Adrenal gland (tissue), 12 donors: ENCODE data around the gene CEP112. TPM values are rescaled to one million over a fixed set of nuclear protein-coding genes. Genes with fewer than 3 reads are reported as not detected.

Experiments
- DNase-seq, 7 donors: peaks; one replicate each; pipeline ENCODE4 v3.0.0-alpha.2; 2019 to 2020
- H3K27ac ChIP-seq, 5 donors: fragments of 200-600 bp; sonication (generic) in 4 of 5; 1 replicate in 3 of 5; 2 replicates in 2 of 5; pipeline versions ENCODE4 v1.5.1 to v1.8.0; 2016 to 2020; ENCODE audit warnings: mild to moderate bottlenecking in 1 of 5
- H3K27me3 ChIP-seq: fragments of 200-600 bp; 2 replicates; pipeline ENCODE4 v1.8.0; 2021
- H3K36me3 ChIP-seq, 2 donors: fragments of 200-600 bp; replicated peaks in 1 of 2; 1 replicate in 1 of 2; 2 replicates in 1 of 2; pipeline versions ENCODE4 v1.5.1 to v1.8.0; 2018 to 2022
- H3K4me1 ChIP-seq, 2 donors: fragments of 200-600 bp; replicated peaks in 1 of 2; 1 replicate in 1 of 2; 2 replicates in 1 of 2; pipeline versions ENCODE4 v1.5.1 to v1.8.0; 2018 to 2021
- H3K4me3 ChIP-seq, 4 donors: fragments of 200-600 bp; sonication (generic) in 3 of 4; one replicate each; pipeline ENCODE4 v1.5.1; 2016 to 2018
- H3K9me3 ChIP-seq, 3 donors: fragments of 200-600 bp; sonication (generic) in 1 of 3; replicated peaks in 1 of 3; 1 replicate in 2 of 3; 2 replicates in 1 of 3; pipeline versions ENCODE4 v1.5.1 to v1.8.0; 2016 to 2021
- CTCF ChIP-seq, 6 experiments: fragments of 450-650 bp in 4 of 6; fragments of 200-600 bp in 2 of 6; sonication (generic) in 1 of 6; IDR thresholded peaks; 1 replicate in 5 of 6; 2 replicates in 1 of 6; pipeline versions ENCODE4 v1.5.1 to v1.8.0; 2016 to 2021; ENCODE audit warnings: antibody characterized with exemption in 6 of 6, mild to moderate bottlenecking in 2 of 6, moderate library complexity in 1 of 6
- POLR2A ChIP-seq, 2 donors: fragments of 450-650 bp; IDR thresholded peaks; one replicate each; pipeline ENCODE4 v1.6.1; 2017; ENCODE audit warnings: antibody characterized with exemption in 2 of 2, mild to moderate bottlenecking in 2 of 2, moderate library complexity in 1 of 2
- WGBS, 4 donors: extraction: QIAGEN DNeasy Blood & Tissue Kit in 2 of 4; methylation state at CpG; one replicate each; pipeline versions ENCODE4 v1.1.5 to v1.1.7; 2013 to 2017; 5-methylcytosine and 5-hydroxymethylcytosine counted together
- intact Hi-C, 2 donors: fragments of 100-400 bp; cut with DNase I; formaldehyde crosslinking; loops; one replicate each; pipeline versions ENCODE4 v1.14.1 to v1.15.0; 2022 to 2023
- polyA plus RNA-seq, 3 donors: library from polyadenylated mRNA; stranded (reverse); fragments of 200-250 nt in 2 of 3; fragments of 350-450 nt in 1 of 3; fragmentation: Illumina TruSeq in 1 of 3; extraction: RNeasy Lipid Tissue Mini Kit (QIAGEN cat#74804) in 1 of 3; gene quantifications; one replicate each; pipeline ENCODE4 v1.2.3, GENCODE V29; 2013 to 2014
- total RNA-seq, 9 donors: library from RNA; depleted of rRNA in 4 of 9; stranded (reverse); fragments of >200 nt in 4 of 9; fragments of 120-200 nt in 1 of 9; fragmentation: NEBNext Ultra II Directional in 1 of 9; extraction: Animal tissue kit (Norgen Biotek cat#: 25700) in 1 of 9; gene quantifications; one replicate each; pipeline versions ENCODE4 v1.1.0 to v1.2.4, GENCODE V29; 2013 to 2023
- donor health status: healthy with polysubstance abuse.
- donor health status: Bipolar disorder and iron deficiency.
- donor health status: DM: yes; HTN: yes; CAD: no.
- donor health status: DM: no; HTN: no; CAD: no.
- donor health status: DM: no; HTN: no; CAD: no.
- donor health status: DM: yes; HTN: yes; CAD: no.

The CEP112 gene
- total and polyA plus RNA-seq, 12 donors, result 4.2 to 24.1 (median 9.6) TPM

- Histone ChIP-seq H3K27ac (no peak overlapping the region), H3K27me3 (no peaks in the 10 kb centered on the region), H3K9me3 (no peaks in the 10 kb centered on the region), H3K36me3 (no peaks in the 10 kb centered on the region), H3K4me3 (no peak overlapping the region), H3K4me1 (peaks cover 15 to 17% of the 10 kb centered on the region in 2 donors)
- intact Hi-C loops, result no loop called here
- no peak for TF ChIP-seq POLR2A (IDR thresholded peaks at IDR 0.05)
- TF ChIP-seq CTCF (IDR thresholded peaks at IDR 0.05), result no peak
- 94 to 97% (median 95%) methylated on average over 3 of the region's 3 CpGs for WGBS, 4 donors
- no peak for DNase-seq
Observed at GRCh38 chr17:65729207-65729606, 462.7 kb downstream of the CEP112 start.

GRCh38 chr17:65727832-65728231, 464.1 kb downstream of the CEP112 start:
- Histone ChIP-seq H3K4me1 (peaks cover 15 to 17% of the 10 kb centered on the region in 2 donors), H3K27me3 (no peaks in the 10 kb centered on the region), H3K36me3 (no peaks in the 10 kb centered on the region), H3K27ac (peak overlapping the region in 1 of 5 donors; percentile 19), H3K9me3 (no peaks in the 10 kb centered on the region), H3K4me3 (no peak overlapping the region)
- intact Hi-C loops, result no loop called here
- no peak for TF ChIP-seq CTCF (IDR thresholded peaks at IDR 0.05)
- no peak for DNase-seq
- 81 to 91% (median 88%) methylated on average over 2 of the region's 2 CpGs for WGBS, 4 donors

- Histone ChIP-seq H3K27ac (peak overlapping the region in 1 of 5 donors; percentile 19), H3K9me3 (no peaks in the 10 kb centered on the region), H3K27me3 (no peaks in the 10 kb centered on the region), H3K4me3 (no peak overlapping the region), H3K4me1 (peaks cover 15 to 17% of the 10 kb centered on the region in 2 donors), H3K36me3 (no peaks in the 10 kb centered on the region)
- 20 to 40% (median 35%) methylated on average over 2 of the region's 2 CpGs for whole genome bisulfite sequencing, 4 donors
- peak in 1 of 7 donors; percentile 37 for DNase-seq
- intact Hi-C loops, result no loop called here
- peak in 2 of 6 experiments; percentile 20 to 37 for TF ChIP-seq CTCF (IDR thresholded peaks at IDR 0.05)
- TF ChIP-seq POLR2A (IDR thresholded peaks at IDR 0.05), result no peak
Observed at GRCh38 chr17:65727246-65727645, 464.7 kb downstream of the CEP112 start.

- H3K27ac ChIP-seq, result no peak overlapping the region
- 46 to 57% (median 54%) methylated on average over 5 of the region's 5 CpGs for WGBS, 4 donors
- intact Hi-C loops, result no loop called here
Observed at GRCh38 chr17:65723431-65724151, 468.3 kb downstream of the CEP112 start.

More at GRCh38 chr17:65723431-65724151, 468.3 kb downstream of the CEP112 start:
- Histone ChIP-seq H3K9me3 (no peaks in the 10 kb centered on the region), H3K36me3 (no peaks in the 10 kb centered on the region), H3K4me3 (no peak overlapping the region), H3K27me3 (no peaks in the 10 kb centered on the region), H3K4me1 (peaks cover 8 to 9% of the 10 kb centered on the region in 2 donors)
- DNase-seq, result no peak
- TF ChIP-seq CTCF (IDR thresholded peaks at IDR 0.05) (no peak), POLR2A (IDR thresholded peaks at IDR 0.05) (no peak)
